HG03064 (cell line): ENCODE data around the gene HMCN2.
"Not testable (repeated sequence)": the region's sequence is repeated elsewhere in the genome, so short reads cannot be mapped to it uniquely, and the experiment has no call there.

Experiments
- ATAC-seq: cut with Tn5 transposase; IDR thresholded peaks from one replicate; pipeline ENCODE4 v1.9.1; 2021; ENCODE audit warnings: low read depth; ENCODE audit not compliant: unreplicated experiment

HMCN2 gene

GRCh38 chr9:130239741-130240241 is 25.8 kb upstream of the HMCN2 start:
- ATAC-seq, result no peak

- ATAC-seq, result no peak
These were observed 25.0 kb upstream of the HMCN2 start for GRCh38 chr9:130240410-130241197.

GRCh38 chr9:130241198-130241535 is 24.4 kb upstream of the HMCN2 start:
- ATAC-seq, result no peak

GRCh38 chr9:130242270-130243014 is 23.1 kb upstream of the HMCN2 start:
- ATAC-seq, result no peak

- ATAC-seq, result no peak
These were observed 22.3 kb upstream of the HMCN2 start for GRCh38 chr9:130243015-130243881.

- no peak for ATAC-seq
These were observed 21.7 kb upstream of the HMCN2 start for GRCh38 chr9:130243882-130244170.

- no peak for ATAC-seq
These were observed 20.9 kb upstream of the HMCN2 start for GRCh38 chr9:130244548-130245165.

- ATAC-seq, result no peak
These were observed 20.1 kb upstream of the HMCN2 start for GRCh38 chr9:130245474-130245873.

GRCh38 chr9:130246126-130246525 is 19.4 kb upstream of the HMCN2 start:
- ATAC-seq, result no peak

GRCh38 chr9:130254747-130255630 is 10.6 kb upstream of the HMCN2 start:
- ATAC-seq, result no peak

- ATAC-seq, result no peak
These were observed 9.9 kb upstream of the HMCN2 start for GRCh38 chr9:130255631-130256134.

- ATAC-seq, result no peak
These were observed 8.9 kb upstream of the HMCN2 start for GRCh38 chr9:130256644-130257043.

- ATAC-seq, result not testable (repeated sequence)
These were observed 7.4 kb upstream of the HMCN2 start for GRCh38 chr9:130258137-130258536.

- no peak for ATAC-seq
These were observed 6.5 kb upstream of the HMCN2 start for GRCh38 chr9:130259044-130259443.

- no peak for ATAC-seq
These were observed 4.5 kb upstream of the HMCN2 start for GRCh38 chr9:130260816-130261765.

- no peak for ATAC-seq
These were observed 3.4 kb upstream of the HMCN2 start for GRCh38 chr9:130262061-130262745.

GRCh38 chr9:130262771-130263170 is 2.8 kb upstream of the HMCN2 start:
- no peak for ATAC-seq
